Measurements from ENCODE around the gene DLGAP4.

The DLGAP4 gene, protein sequence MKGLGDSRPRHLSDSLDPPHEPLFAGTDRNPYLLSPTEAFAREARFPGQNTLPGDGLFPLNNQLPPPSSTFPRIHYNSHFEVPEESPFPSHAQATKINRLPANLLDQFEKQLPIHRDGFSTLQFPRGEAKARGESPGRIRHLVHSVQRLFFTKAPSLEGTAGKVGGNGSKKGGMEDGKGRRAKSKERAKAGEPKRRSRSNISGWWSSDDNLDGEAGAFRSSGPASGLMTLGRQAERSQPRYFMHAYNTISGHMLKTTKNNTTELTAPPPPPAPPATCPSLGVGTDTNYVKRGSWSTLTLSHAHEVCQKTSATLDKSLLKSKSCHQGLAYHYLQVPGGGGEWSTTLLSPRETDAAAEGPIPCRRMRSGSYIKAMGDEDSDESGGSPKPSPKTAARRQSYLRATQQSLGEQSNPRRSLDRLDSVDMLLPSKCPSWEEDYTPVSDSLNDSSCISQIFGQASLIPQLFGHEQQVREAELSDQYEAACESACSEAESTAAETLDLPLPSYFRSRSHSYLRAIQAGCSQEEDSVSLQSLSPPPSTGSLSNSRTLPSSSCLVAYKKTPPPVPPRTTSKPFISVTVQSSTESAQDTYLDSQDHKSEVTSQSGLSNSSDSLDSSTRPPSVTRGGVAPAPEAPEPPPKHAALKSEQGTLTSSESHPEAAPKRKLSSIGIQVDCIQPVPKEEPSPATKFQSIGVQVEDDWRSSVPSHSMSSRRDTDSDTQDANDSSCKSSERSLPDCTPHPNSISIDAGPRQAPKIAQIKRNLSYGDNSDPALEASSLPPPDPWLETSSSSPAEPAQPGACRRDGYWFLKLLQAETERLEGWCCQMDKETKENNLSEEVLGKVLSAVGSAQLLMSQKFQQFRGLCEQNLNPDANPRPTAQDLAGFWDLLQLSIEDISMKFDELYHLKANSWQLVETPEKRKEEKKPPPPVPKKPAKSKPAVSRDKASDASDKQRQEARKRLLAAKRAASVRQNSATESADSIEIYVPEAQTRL

DNA sequence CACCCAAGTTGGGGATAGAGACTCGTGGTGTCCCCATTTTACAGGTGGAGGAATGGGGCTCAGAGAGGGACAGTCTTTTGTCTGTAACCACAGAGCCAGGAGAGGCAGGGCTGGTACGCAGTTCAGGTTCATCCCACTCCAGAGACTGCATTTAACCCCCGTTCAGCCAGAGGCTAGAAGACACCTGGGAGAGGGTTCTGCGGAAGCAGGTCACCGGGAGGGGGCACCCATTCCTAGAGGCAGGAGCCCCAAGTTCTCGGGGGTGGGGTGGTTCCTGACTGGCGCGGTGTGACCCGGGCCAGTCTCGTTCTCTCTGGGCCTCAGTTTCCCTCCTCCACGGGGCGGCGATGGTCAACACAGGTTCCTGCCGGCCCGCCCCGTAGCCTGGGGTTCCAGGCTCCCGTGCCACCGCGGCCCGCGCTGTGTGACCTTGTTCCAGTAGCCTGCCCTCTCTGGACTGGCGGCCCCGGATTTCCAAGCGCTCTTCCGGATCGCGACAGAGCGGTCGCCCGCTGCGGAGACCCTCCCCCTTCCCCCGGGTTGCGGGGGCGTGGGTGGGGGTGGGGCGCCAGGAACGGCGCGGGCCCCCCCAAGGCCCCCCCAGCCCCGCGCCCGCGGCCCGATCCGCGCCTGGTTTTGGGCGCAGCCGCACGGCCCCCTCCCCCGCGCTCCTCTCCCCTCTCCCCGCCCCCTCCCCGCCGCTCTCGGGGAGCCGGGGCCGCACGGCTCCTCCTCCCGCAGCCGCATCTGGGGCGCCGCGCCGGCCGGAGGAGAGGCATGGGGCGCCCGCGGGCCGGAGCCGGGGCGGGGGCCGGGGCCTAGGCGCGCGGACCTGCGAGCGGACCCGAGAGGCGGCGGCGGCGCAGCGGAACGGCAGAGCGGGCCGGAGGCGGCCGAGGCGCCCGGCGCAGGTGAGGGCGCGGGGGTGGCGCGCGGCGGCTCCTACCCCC is at the start of gene DLGAP4:
Gene DLGAP4, plus strand, starts transcription at position 738 of the 950 bp plus-strand sequence. CDS start 125,379 bp downstream, outside the sequence.
- no peak for DNase-seq

DNA sequence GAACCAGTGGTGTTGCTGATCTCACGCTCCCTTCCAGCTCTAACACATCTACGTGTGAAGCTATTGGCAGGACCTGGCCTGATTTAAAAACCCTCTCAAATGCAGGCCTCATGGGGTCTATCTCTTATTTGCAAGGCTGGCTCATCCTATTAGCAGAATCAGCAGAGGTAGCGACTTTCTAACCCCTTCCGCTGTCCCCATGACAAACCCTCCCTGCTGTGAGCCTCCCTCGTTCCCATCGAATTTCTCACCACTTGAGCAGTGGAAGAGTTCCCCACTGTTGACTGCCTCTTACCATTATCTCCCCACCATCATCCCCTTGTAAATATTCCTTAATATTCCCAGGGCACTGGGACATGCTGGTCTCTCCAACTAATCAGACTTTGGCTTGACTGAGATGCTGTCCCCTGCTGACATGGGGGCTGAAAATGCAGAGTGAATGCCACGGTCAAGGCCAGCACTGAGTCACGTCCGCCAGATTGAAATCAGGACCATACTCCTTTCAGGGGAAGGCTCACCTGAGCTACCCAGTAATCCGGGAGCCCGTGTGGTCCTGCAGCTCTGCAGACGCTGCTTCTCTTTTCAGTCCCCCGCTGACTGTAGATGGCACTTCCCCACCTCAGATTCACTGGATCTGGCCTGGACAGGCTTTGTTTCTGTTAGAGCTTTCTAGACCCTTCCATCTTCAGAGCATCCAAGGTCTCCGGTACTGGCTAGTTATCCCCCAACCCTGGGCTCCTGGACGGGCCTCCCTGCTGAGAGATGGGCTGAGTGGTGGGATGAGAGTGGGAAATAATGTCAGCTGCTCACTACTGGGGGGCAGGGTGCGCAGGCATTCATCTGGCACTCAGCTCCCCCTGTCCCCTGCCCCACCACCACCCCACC is 46.7 kb upstream of the DLGAP4 start:
- DNase-seq = no peak

DNA sequence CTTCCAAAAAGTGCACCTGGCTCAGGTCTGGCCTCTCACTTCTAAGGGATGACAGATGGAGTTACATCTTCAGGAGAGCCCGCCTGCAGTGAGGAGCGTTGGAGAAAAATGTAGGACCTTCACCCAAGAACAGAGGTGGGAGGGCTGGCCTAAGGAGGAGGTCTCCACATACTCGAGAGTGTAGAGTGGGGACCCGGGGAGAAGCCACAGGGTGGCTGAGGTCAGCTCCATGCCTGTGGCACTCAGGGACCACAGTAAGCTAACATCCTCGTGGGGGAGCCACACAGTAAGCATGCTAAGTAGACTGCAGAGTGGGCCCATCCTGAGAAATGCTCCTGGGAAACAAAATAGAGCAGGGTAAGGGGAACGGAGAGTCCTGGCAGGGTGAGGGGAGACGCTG is 45.8 kb upstream of the DLGAP4 start:
- no peak for DNase-seq

DNA sequence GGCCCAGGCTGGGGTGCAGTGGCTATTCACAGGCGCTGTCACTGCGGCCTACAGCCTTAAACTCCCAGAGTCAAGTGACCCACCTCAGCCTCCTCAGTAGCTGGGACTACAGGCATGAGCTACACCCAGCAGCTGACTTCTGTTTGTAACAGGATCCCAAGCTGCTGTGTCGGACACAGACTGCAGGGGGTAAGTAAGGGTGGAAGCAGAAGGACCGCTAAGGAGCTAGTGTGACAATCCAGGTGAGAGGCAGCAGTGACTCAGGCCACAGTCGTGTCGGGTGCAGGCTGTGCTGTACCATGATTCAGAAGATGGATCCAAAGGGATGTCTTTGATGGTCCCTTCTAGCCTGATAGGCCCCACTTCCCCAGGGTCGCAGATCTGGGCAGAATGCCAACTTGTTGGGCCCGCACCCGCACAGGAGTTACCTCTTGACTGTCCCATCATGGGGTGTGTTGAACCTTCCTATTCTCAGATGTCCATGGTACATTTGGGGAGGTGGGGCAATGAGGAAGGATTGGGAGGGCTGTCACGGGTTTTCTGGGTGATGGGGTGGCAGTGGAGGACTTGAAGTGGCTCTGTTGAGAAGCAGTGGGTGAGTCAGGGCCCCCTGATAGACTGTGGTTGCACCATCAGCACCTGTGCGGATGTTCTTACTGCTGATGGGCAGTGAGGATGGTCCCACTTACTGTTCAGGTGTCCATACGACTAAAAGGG is 44.6 kb upstream of the DLGAP4 start:
- no peak for DNase-seq

DNA sequence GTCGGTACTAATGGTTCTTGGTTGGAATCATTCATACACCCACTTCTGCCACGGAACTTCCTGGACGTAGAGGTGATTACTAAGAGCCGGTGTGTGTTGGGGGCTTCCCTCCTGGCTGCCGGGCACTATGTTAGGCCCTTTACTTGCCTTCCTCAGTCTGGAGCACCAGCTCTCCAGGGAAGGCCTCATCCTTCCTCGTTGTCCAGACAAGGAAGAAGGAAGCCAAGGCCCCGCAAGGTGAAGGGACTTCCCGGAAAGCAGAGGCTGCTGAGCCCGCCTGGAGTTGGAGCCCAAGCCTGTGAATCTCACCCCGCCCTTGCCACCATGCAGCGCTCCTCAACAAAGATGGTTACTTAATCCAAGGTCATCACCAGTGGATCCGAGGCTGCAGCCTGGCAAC is 43.7 kb upstream of the DLGAP4 start:
- no peak for DNase-seq

DNA sequence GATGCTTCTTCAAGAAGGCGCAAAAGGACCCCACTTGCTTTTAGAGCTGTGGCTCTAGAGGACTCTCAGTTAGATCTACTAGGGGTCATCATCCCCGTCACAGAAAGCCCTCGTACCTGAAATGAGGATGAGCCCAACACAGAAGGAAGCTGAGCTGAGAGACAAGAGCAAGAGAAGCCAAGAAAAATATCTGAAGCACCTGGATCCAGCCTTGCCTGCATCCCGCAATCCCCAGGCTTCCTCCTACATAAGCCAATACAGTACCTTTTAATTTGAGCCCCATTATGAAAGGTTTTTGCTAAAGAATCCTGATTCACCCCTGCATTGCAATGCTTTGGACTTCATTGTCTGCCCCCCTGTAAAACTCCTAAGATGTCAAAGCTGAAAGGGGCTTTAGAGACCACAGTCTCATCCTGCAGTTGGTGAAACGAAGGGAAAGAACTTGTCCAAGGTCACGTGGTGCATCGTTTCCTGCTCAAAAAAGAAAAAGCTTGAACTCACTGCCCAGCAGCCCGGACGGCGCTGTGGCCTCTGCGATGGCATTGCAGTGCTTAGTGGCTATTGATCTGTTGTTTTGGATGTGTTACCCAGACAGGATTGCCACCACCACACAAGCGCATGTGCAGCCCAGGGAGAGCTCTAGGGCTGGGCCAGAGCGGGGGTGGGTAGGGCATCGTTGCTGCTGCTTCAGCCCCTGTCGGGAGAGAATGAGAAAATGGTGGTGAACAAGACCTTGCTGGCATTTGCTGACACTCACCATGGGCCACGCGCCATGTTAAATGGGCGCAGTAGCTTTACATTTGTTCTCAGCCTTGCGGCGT is 41.5 kb upstream of the DLGAP4 start:
- no peak for DNase-seq

DNA sequence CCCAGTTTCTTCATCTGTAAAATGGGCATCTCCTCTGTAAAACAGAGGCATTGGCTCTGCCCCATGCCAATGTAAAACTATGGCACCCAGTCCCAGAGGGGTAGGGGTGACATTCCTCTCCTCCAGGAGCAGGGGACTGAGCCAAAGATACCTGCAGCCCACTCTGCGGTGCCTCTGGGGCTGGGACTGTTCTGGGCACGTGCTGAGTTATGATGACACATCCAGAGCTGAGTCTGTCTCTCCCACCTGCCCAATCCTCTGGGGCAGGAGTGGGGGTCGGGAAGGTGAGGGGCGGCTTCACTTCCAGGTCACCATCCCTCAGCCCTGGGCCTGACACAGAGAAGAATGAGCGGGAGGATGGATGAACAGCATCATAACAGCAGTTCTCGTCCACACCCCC is 40.0 kb upstream of the DLGAP4 start:
- DNase-seq = no peak

DNA sequence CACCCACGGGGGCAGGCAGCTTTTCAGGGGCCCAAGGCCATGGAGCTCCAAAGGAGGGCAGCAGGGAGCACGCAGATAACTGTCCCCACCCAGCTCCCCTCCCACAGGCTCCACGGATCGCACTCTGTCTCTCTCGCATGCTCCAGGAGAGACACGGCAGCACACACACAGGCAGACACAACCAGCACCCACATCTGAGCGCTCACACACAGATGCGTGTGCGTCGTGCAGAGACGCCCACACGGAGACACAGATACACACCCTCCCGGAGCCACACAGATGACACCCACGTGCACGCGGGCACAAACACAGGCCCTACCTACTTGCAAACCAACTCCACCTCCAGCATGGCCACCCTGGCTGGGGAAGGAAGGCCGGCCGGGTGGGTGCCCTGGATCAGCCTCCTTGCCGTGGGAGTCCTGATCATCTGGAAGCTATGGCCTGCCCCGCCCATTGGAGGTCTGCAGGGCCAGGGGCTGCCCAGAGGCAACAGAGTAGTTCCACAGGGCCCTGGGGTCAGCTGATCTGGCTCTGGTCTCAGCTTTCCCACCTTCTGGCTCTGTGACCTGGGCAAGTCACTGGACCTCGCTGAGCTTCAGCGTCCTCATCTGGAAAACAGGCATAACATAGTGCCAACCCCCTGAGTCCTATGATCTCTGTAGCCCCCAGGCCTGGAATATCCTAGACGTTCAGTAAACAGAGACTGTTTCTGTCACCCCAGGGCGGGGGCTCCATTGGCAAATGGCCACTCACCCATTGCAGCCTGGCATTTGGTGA is 38.3 kb upstream of the DLGAP4 start:
- no peak for DNase-seq

DNA sequence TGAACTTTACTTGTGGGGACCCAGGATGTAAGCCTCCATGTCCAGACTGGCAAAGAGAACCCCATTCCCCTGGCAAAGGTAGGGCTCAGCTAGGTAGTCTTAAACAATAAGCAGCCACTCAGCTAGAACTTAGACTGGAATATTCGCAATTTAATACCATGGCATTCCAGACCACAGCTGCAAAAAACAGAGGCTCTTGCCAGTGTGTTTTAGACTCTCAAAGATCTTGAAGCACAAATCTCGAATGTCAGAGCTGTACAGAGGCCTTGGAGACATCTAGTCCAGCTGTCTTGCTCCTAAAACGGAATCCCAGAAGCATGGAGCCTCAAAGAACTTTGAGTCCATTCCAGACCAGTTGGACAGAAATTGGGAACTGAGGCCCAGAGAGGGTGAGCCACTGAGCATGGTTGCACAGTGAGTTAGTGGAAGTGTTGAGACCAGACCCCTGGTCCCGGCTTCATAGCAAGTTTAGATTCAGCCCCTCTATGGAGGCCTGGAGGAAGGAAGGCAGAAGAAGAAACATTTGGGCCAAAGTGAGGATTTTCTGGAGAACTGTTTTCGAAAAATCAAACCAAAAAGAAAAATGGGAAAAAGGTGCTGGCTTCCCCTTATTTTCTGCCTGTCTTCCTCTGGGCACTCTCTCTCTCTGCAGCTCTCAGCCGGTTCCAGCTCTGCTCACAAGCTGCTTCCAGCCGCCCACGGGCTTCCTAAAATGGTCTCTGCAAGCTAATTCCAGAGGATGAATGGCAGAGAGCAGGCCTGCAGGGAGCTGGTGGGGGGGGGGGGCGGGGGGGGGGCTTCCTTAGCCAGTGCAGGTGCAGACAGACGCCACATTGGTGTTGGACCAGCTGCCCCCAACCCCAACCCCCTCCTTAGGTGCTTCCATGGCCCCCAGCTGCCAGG is 37.4 kb upstream of the DLGAP4 start:
- DNase-seq = no peak

DNA sequence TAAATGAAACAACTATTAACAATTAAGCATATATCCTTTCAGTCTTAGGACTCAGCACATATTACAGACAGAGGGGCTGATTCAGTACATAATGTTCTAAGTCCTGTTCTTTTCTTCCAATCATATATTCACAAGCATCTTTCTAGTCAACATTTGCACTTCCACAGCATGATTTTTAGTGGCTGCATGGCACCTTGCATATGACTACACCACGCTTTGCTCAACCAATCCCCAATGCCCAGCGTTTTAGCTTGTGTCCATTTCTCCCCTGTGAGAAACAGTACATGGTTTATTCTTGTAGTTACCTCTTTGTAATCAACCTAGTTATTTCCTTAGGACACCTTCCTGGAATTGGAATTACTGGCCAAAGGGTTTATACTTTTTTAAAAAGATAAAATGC is 36.6 kb upstream of the DLGAP4 start:
- DNase-seq = no peak

DNA sequence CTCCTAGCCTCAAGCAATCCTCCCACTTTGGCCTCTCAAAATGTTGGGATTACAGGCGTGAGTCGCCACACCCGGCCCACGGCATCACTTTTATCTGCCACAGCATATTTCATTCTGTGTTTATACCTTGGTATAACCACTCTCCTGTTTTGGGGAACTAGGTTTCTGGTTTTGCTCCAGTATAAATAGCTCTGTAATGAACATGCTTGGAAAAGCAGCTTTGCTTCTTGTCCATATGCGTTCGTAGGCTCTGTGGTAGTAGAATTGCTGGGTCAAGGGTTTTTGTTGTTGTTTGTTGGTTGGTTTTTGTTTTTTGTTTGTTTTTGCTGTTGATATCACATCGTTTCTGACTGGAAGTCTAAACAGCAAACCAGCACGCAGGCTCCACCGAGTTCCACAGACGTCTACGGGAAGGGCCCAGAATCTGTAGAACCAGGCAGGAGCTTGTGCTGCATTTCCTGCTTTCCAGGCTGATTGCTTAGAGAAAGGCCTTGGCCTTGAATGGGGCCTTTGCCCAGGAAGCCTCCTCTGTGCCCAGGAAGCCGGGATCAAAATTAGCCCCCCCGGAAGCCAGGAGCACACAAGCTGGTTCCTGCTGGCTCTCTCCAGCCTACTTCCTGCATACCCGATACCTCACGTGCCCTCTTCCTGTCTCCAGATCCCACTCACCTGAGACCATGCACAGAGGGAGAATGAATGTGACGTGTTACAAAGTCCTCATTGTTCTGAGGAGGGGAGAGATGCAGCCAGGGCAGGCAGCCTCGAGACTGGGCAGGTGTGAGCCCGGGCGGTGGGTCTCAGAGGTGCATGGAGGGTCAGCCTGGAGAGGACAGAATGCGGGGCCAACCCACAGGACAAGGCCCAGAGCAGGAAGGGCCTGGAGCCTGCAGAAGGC is 35.1 kb upstream of the DLGAP4 start:
- DNase-seq = no peak

DNA sequence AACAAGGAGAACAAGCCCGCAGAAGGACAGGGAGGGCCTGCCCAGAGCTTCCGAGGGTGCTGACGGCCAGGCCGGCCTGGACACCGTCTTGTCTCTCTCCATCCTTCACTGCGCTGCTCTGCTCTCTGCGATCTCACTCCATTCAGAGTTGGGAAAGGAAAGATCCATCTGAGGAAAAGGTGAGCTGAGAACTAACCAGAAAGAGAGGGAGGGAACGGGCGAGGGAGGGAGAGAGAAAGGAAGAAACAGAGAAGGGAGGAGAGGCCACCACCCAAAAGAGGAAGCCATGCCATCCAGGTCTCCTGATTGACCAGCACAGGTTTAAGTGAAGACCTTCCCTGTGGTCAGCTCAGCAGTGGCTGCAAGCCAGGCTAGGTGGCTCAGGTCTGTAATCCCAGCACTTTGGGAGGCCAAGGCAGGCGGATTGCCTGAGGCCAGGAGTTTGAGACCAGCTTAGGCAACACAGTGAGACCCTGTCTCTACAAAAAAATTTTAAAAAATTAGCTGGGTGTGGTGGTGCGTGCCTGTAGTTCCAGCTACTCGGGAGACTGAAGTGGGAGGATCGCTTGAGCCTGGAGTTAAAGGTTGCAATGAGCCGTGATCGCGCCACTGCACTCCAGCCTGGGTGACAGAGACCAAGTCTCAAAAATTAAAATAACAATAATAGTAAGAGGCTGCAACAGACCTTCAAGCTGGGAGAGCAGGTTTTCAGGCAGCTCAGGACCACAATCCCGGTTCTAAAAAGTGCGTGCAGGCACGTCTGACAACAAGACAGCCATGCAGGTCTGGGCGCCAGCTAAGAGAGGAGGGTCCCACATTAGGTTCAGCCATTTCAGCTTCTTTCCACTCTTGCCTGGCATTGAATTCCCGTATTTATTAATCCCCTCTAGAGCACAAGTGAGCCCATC is 34.2 kb upstream of the DLGAP4 start:
- DNase-seq = no peak

DNA sequence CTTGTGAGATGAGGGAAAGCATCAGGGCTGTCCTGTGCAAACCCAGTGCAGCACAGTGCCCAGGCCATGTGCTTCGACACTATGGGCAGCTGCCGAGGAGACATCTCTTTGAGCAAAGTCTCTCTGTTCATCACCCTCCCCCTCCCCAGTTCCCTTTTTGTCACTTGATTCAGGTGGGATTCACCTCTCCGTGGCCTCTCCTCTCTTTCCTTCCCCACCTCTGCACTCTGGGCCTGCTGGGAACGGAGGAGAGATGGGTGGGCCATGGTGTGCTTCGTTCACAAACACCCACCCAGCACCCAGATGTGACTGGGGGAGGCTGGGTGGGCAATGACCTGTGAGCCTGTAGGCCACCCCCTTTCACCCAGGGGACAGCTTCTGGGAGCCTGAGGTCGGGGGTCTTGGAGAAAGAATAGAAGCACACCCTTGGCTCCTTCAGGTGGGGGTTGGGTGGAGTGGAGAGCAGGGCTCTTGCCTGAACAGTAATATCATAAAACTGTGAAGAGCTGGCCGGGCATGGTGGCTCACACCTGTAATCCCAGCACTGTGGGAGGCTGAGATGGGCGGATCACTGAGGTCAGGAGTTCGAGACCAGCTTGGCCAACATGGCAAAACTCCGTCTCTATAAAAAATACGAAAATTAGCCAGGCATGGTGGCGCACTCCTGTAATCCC is 33.5 kb upstream of the DLGAP4 start:
- no peak for DNase-seq

DNA sequence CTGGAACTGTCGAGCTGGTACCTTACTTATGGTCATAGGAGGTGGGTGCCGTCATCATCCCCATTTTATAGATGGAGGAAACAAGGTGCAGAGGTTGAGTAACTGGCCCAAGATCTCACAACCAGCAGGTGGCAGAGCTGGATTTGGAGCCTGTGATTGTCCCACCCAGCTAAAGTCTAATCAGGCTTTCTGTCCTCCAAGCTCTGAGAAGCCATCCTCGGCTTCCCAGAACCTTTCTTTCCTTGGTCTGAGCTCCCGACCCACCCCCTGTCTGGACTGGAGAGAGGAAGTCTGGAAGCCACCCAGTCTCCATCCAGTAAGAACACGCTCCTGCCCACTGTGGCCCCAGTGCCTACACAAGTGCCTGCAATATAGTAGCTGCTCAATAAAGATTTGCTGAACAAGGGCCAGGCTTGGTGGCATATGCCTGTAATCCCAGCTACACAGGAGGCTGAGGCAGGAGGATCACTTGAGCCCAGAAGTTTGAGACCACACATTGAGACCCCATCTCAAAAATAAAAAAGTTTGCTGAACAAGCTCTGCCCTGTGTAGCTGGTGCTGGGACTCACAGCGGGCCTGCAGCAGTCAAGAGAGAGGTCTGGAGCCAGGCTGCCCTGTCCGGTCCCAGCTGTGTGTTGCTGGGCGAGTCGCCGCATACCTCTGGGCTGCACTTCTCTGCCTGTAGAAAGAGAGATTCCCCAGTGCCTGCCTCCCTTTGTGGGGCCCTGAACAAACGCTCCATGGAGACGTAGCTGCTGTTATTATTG is 32.5 kb upstream of the DLGAP4 start:
- no peak for DNase-seq
